ENCODE data around the gene FAM184A. TPM values are rescaled to one million over a fixed set of nuclear protein-coding genes. Genes with fewer than 3 reads are reported as not detected.

The FAM184A gene
- total RNA-seq, 1 donor from 2014 or later, result 2.0 TPM

DNA sequence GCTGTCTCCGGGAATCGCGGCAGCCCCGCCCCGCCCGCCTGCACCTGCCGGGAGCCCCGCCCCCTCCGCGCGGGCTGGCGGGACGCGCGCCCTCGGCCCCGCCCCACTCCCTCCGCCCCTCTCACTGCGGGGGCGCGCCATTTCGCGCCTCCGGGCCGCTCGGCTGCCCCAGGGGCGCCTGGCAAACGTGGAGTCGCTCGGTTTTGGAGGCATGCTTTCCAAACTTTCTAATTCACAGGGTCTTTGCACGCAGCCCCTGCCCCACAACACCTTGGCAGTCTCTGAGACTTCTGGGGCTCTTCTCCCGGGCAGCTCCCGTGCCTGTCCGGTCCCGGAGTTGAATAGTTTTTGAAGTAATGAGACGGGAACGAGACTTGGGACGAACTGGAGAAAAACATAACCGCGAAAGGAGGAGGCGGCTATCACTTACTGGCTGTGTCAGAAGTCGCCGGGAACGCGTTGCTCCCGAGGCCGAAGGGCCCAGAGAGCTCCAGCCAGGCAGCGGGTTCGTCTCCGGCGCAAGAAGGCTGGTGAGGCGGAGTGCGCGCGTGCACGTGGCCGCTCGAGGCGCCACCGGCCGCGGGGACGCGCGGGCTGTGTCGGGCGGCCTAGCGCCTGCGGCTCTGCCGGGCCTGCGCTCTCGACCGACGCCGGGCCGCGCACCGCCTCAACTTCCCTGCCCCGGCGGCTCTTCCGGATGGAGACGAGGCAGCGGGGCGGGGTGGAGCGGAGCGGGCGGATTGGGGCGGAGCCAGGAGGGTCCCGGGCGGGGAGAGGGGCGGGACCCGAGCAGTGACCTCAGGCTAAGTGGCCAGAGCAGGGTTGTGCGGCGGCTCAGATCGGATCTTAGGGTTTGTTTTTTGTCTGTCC lies 143.8 kb downstream of the FAM184A start, which contains the start of gene MCM9:
Gene MCM9, minus strand, starts transcription at position 699 of the 870 bp plus-strand sequence. CDS start 3,436 bp downstream, outside the sequence.
- DNase-seq (ENCODE audit: low read depth) (peak; percentile 70), FAIRE-seq (no peak)
- peaks cover 10% of the 10 kb centered on the region for H4K20me1 ChIP-seq (ENCODE audit: insufficient read depth, low read length)
- H3K27ac Mint-ChIP-seq (ENCODE audit: unreplicated experiment), result peak within 1 kb of the TSS; percentile 93
- peak within 1 kb of the TSS; percentile 96 for H3K4me3 ChIP-seq (ENCODE audit: insufficient read depth, low read depth, low read length)
- H2AFZ ChIP-seq (ENCODE audit: low read depth, low read length), result peak within 1 kb of the TSS; percentile 94
- TF ChIP-seq CTCF (IDR thresholded peaks at IDR 0.05; ENCODE audit: insufficient read depth, low read depth, low read length), result no peak
- TF ChIP-seq EZH2 (IDR thresholded peaks at IDR 0.05; ENCODE audit: insufficient read depth, low read length), result no peak
- peak within 1 kb of the TSS; percentile 98 for H3K4me2 ChIP-seq (ENCODE audit: low read length)
- H3K36me3 Mint-ChIP-seq (ENCODE audit: low read depth, unreplicated experiment), result peaks cover 3% of the 10 kb centered on the region
- H3K4me1 ChIP-seq (ENCODE audit: insufficient read depth, low read length), result peaks cover 4% of the 10 kb centered on the region
- H3K9ac ChIP-seq (ENCODE audit: low read length), result peak within 1 kb of the TSS; percentile 93
- peaks cover 7% of the 10 kb centered on the region for H3K4me1 Mint-ChIP-seq (ENCODE audit: low read depth, unreplicated experiment)
- H3K36me3 ChIP-seq (ENCODE audit: insufficient read depth, low read length), result peaks cover 2% of the 10 kb centered on the region
- H3K4me3 Mint-ChIP-seq (ENCODE audit: unreplicated experiment), result peak within 1 kb of the TSS; percentile 92
- peak within 1 kb of the TSS; percentile 66 for H3K27ac ChIP-seq (ENCODE audit: low read depth, low read length)
- H3K27me3 ChIP-seq (ENCODE audit: insufficient read depth, low read length), result no peaks in the 10 kb centered on the region
- H3K27me3 Mint-ChIP-seq (ENCODE audit: low read depth, unreplicated experiment), result no peaks in the 10 kb centered on the region
- no peaks in the 10 kb centered on the region for H3K9me3 ChIP-seq (ENCODE audit: insufficient read depth, low read depth, low read length)
- peaks cover 15% of the 10 kb centered on the region for H3K79me2 ChIP-seq (ENCODE audit: insufficient read depth, low read length)
- no peaks in the 10 kb centered on the region for H3K9me3 Mint-ChIP-seq (ENCODE audit: unreplicated experiment)

- no peak overlapping the region for H2AFZ ChIP-seq (ENCODE audit: low read depth, low read length)
- Mint-ChIP-seq H3K9me3 (ENCODE audit: unreplicated experiment) (no peaks in the 10 kb centered on the region), H3K4me3 (ENCODE audit: unreplicated experiment) (peak overlapping the region; percentile 90), H3K27me3 (ENCODE audit: low read depth, unreplicated experiment) (no peaks in the 10 kb centered on the region), H3K4me1 (ENCODE audit: low read depth, unreplicated experiment) (peaks cover 7% of the 10 kb centered on the region), H3K36me3 (ENCODE audit: low read depth, unreplicated experiment) (no peaks in the 10 kb centered on the region), H3K27ac (ENCODE audit: unreplicated experiment) (no peak overlapping the region)
- H3K27me3 ChIP-seq (ENCODE audit: insufficient read depth, low read length), result no peaks in the 10 kb centered on the region
- peak overlapping the region; percentile 98 for H3K4me2 ChIP-seq (ENCODE audit: low read length)
- peaks cover 4% of the 10 kb centered on the region for H3K4me1 ChIP-seq (ENCODE audit: insufficient read depth, low read length)
- no peak overlapping the region for H3K27ac ChIP-seq (ENCODE audit: low read depth, low read length)
- H3K79me2 ChIP-seq (ENCODE audit: insufficient read depth, low read length), result peaks cover 15% of the 10 kb centered on the region
- peak overlapping the region; percentile 96 for H3K4me3 ChIP-seq (ENCODE audit: insufficient read depth, low read depth, low read length)
- no peak for DNase-seq (ENCODE audit: low read depth)
- TF ChIP-seq CTCF (IDR thresholded peaks at IDR 0.05; ENCODE audit: insufficient read depth, low read depth, low read length), result no peak
- no peak for TF ChIP-seq EZH2 (IDR thresholded peaks at IDR 0.05; ENCODE audit: insufficient read depth, low read length)
- no peaks in the 10 kb centered on the region for H3K9me3 ChIP-seq (ENCODE audit: insufficient read depth, low read depth, low read length)
- no peak for FAIRE-seq
- peaks cover 2% of the 10 kb centered on the region for H3K36me3 ChIP-seq (ENCODE audit: insufficient read depth, low read length)
- H4K20me1 ChIP-seq (ENCODE audit: insufficient read depth, low read length), result peaks cover 10% of the 10 kb centered on the region
- H3K9ac ChIP-seq (ENCODE audit: low read length), result peak overlapping the region; percentile 93
Measured at GRCh38 chr6:118933855-118934460, 144.5 kb downstream of the FAM184A start.

Data from astrocyte (in vitro differentiated cells and primary cell).